GM12874 (cell line): ENCODE data around the gene PLXNA4.

Experiments used
- CTCF ChIP-seq: IDR thresholded peaks from 2 replicates; pipeline ENCODE4 v1.5.1; 2011; ENCODE audit warnings: low read depth, mild to moderate bottlenecking, control low read depth, low read length, moderate library complexity; ENCODE audit not compliant: insufficient read depth

Gene PLXNA4

GRCh38 chr7:132603220-132603833 lies 27.1 kb upstream of the PLXNA4 start:
- TF ChIP-seq CTCF = no peak

DNA sequence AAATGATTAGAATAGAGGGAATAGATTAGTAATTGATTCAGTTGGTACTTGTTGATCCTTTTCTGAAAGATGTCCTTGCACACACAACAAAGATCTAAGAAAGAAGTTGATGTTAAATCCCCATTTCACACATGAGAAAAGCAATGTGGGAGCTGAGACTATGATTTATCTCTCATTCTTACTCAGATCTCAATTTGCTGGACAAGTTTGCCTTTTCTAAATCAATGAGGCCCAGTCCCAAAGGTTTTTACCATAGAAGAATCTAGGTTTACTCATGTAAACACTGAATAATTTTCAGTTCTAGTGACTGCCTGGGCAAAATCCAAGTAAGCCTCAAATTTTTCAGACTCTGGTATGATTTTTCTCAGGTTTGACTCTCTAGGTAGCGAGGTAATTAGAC lies 25.5 kb upstream of the PLXNA4 start:
- no peak for TF ChIP-seq CTCF

GRCh38 chr7:132596588-132596987 lies 20.3 kb upstream of the PLXNA4 start:
- TF ChIP-seq CTCF = no peak

DNA sequence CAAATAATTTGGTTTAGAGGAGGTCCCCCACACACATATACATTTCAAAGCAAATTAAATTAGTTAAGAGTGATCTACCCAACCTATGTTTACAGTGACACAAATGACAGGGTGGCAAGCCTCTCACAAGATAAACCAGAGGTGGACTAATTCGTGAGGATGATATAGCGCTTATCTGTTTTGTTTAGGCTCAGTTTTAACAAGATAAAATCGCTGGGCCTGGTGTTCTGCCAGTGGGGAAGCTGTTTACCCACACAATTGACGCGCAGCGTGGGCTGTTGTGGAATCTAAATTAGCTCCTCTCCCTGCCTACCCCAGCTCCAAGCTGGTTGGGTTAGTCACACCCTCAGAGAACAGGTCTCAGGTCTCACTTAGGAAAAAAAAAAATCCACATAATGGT lies 16.7 kb upstream of the PLXNA4 start:
- no peak for TF ChIP-seq CTCF

DNA sequence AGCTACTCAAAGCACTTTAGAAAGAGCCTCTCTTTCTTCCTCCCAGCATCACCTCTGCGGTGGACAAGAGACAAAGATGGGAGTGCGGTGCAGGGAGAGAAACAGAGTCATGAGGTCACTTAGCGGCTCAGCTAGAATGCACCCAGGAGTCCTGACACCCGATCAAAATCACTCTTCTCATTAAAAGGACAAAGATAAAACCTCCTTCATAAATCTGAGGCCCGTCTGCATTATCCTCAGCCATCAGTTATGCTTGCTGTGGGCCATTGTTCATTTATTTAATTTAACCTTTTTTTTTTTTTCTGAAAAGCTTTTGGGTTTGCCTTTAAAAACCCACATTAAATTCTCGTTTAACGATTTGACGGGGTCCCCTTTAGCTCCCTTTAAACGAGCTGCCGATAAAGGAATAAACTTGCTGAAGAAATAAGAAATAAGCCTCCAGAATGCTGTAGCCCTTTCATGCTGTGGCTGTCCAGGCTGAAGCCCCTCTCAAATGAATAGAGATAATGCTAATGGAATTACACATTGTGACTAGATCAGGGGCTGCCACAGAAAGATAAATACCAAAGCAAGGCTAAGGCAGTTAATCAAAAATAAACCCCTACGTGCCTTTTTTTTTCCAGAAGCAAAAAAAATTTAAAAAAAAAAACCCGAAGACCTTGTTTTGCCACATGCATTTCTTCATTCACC lies 16.1 kb upstream of the PLXNA4 start:
- TF ChIP-seq CTCF = no peak

DNA sequence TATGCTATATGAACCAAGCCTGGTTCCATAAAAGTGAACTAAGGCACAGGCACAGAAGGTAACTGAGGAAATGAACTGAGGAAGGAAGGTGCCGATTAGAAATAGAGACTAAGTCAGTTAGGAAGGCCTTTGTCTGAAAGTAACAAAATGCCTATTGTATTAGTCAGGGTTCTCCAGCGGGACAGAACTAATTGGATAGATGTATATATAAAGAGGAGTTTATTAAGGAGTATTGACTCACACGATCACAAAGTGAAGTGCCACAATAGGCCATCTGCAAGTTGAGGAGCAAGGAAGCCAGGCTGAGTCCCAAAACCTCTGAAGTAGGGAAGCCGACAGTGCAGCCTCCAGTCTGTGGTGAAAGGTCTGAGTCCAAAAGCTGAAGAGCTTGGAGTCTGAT lies 13.9 kb upstream of the PLXNA4 start:
- TF ChIP-seq CTCF = no peak

GRCh38 chr7:132588596-132588995 lies 12.3 kb upstream of the PLXNA4 start:
- TF ChIP-seq CTCF = no peak
